Mucosa of gallbladder (tissue), 1 donor: ENCODE results near the gene ZNF276. TPM values are rescaled to one million over a fixed set of nuclear protein-coding genes. Genes with fewer than 3 reads are reported as not detected.
"Not testable (repeated sequence)": the region's sequence is repeated elsewhere in the genome, so short reads cannot be mapped to it uniquely, and the experiment has no call there.

Source experiments
- DNase-seq: peaks from one replicate; pipeline ENCODE4 v3.0.0-alpha.2; 2020; ENCODE audit warnings: low spot score
- total RNA-seq: library from RNA; stranded (reverse); gene quantifications from one replicate; pipeline ENCODE4 v1.2.1, GENCODE V29; 2021
- donor health status: DM: no; HTN: no; CAD: no.

The ZNF276 gene
- total RNA-seq, 1 donor from 2014 or later, result 39.0 TPM

- DNase-seq, result no peak
These were observed 24.6 kb upstream of the ZNF276 start for GRCh38 chr16:89696670-89697128.

DNA sequence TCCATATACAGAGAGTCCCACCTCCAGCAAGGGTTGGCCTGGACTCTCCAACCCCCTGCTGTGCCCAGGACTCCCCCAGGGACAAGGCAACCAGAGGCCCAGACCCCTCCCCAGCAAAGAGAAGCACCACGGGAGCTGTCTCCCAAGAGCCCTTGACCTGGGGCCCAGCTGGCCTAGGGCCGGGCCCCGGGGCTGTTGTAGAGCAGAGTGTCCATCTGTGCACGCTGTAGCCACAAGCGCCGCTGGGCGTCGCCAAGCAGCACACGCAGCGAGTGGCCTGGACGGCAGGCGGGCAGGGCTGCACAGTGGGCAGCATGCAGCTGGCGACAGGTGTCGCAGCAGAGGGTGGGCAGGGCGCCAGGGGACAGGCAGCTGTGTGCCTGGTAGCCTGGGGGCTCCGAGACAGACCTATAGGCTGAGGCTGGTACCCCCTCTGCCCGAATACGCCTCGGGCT is 24.1 kb upstream of the ZNF276 start:
- DNase-seq, result no peak

DNA sequence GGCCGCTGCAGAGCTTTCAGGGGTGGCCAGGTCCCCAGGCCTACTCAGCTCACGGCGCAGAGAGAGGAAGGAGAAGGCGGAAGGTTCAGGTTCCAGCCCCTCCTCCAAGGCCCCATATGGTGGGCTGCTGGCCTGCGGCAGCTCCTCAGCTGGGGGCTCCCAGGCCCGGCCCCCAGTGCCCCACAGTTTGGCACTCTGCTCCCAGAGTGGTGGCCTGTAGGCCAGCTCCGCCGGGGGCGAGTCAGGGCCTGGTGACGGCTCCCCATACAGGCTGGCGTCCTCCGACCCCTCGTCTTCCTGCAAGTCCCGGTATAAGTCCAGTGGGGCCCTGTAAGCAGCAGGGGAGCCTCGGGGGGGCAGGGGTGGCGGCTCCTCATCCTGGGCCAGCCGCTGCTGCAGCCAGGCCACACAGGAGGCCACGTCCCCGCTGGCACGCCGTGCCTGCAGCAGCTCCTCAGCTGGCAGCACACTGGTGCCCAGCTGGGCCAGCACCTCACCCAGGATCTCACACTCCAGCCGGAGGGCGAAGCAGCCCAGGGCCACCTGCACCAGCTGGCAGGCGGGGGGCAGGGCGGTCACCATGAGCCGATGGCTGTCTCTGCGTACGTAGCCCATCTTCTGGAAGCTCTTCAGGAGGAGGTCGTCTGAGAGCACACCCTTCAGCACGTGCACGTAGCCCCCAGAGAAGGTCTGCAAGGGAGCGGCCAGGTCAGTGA is 23.6 kb upstream of the ZNF276 start:
- no peak for DNase-seq

- not testable (repeated sequence) for DNase-seq
These were observed 22.6 kb upstream of the ZNF276 start for GRCh38 chr16:89698717-89699116.

DNA sequence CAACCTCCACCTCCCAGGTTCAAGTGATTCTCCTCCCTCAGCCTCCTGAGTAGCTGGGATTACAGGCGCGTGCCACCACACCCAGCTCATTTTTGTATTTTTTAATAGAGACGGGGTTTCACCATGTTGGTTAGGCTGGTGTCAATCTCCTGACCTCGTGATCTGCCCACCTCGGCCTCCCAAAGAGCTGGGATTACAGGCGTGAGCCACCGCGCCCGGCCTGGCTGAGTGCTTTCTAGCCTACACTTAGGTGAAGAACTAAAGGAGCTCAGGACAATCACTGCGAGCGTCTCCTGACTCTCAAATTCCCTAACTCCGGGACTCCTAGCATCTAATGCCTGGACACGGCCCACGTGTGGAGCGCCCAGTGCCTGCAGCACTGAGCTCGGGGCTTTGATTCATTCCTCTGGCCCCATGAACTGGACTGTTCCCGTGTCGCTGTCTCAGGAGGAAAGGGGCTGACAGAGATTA is 21.7 kb upstream of the ZNF276 start:
- DNase-seq, result not testable (repeated sequence)

DNA sequence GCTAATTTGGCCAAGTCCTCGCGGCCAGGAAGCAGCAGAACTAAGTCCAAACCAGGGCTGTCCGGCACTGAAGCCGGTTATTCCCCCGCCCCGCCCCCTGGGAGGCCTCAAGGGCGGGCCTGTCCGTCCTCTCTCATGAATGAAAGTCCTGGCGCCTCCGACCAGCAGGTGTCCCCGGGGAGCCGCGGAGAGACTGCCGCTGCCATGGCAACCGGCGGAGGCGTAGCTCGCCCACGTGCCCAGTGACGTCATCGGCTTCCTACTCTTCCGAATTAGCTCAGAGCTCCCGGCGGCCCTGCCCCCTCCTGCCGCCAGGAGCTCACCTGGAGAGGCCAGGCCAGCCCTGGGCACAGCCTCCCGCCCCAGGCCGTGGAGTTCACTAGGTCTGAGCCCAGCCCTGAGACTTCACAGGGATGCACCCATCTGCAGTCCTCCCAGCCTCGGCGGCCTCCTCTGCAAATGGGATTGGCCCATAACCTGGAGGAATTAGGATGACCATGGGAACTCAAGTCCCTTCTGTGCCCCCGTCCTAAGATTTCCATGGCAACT is 21.2 kb upstream of the ZNF276 start:
- peak; percentile 99 for DNase-seq

DNA sequence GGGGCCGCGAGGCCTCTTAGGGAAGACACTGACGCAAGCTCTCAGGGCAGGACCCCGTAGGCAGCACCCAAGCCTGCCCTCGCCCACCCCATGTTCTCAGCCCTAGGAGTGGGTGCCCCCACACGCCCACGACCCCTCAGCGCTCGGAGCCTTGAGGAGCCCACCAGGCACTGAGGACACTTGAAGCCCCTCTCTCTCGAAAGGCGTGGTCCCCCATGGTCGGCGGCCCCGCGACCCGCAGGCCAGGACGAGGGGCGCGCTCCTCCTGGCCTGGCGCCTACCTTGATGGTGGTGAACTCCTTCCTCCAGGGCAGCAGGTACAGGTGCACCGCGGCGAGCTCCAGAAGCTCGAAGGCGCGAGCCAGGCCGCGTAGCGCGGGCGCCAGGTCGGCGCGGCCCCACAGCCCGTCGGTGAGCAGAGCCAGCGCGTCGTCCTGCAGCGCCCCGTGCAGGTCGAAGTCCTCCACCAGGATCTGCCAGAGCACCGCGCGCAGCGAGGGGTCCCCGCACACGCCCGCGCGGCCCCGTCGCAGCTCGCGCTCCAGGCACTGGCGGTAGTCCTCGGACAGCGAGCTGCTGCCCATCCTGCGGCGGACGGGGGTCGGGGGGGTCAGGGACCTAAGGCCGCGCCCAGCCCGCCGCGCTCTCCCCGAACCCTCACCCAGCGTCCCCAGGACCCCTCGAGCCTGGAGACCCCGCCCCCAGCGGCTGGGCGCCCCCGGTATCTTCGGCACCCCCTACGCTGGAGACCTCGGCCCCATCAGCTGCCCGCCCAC is 20.5 kb upstream of the ZNF276 start:
- peak; percentile 65 for DNase-seq

DNA sequence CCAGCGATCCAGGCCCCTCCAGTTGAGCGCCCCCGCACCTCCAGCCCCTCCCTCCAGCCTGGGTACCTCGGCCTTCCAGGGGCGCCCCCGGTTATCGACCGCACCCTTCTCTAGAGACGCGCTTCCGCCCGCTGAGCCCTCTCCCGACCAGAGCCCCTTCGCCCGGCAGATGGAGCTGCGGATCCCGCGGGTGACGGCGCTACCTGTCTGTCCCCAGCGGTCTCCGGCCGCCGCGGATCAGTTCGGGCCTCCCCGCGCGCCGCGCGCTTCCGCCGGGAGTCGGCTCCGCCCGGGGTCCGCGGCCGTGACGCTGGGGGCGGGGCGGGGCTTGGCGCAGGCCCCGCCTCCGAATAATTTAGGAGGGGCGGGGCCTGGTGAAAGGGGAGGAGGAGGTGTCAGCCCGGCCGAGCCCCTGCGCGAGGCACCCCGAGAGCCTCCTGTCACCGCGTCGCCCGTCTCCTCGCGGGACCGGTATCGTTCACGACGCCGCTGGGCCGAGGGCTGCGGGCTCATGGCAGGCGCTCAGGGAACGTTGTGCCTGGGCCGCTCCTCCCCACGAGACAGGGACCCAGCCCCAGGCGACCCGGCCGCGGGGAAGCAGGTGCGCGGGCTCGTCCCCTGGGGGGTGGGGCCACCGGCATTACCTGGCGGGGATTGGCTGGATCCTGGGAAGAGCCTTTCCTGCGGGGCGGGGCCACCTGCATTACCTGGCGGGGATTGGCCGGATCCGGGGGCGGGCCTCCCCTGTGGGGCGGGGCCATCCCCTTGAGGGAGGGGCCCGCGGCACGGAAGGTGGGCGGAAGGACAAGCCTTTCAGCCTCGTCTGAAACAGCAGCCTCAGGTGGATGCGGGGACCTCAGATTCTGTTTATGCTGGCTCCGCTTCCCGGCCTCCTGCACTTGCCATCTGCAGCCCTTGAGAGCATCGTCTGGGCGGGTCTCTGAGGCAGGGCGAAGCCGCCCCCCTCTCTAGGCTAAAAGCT is 19.6 kb upstream of the ZNF276 start, which contains the start of gene SPATA2L:
TSS of gene SPATA2L (minus strand) at position 281 of the 982 bp plus-strand sequence. CDS start 473 bp downstream, outside the sequence.
- peak; percentile 94 for DNase-seq

GRCh38 chr16:89704281-89704680 is 17.1 kb upstream of the ZNF276 start:
- no peak for DNase-seq

DNA sequence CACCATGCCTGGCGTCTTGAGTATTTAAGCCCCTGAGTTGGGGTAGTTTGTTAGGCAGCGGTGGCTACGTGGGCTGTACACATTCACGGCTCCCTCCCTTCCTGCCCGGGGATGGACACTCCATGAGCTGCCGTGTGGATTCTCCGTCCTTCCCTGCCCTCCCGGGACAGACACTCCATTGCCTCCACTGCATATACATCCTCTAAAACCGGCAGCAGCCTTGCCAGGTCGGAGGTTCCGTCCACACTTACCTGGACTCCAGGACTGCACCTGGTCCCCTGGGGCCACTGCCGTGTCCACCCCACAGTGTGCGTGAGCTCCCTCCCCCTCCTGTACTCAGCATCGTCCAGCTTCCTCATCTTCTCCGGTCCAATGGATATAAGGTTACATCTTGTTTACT is 16.3 kb upstream of the ZNF276 start:
- no peak for DNase-seq

GRCh38 chr16:89706518-89707260 is 14.6 kb upstream of the ZNF276 start:
- no peak for DNase-seq

- DNase-seq, result no peak
These were observed 13.6 kb upstream of the ZNF276 start for GRCh38 chr16:89707695-89708094.

GRCh38 chr16:89708481-89708931 is 12.8 kb upstream of the ZNF276 start:
- DNase-seq, result no peak

DNA sequence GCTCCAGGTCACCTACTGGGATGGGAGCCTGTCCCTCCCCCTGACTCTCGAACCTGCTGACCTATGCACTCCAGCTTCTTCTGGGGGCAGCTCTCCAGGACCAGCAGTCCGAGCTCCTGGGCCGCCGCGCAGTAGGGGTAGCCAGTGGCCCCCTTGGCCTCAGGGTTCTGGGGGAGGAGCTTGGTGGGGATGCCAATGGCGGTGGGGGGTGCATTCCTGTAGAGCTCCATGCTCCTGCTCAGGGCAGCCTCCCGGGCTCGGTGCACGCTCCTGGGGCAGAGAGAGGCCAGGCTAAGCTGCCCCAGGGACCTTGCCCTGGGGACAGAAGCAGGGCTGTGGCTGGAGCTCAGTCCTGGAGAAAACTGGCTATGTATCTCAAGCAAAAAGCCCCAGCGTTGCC is 12.2 kb upstream of the ZNF276 start:
- DNase-seq, result no peak

GRCh38 chr16:89709716-89710432 is 11.5 kb upstream of the ZNF276 start:
- no peak for DNase-seq

DNA sequence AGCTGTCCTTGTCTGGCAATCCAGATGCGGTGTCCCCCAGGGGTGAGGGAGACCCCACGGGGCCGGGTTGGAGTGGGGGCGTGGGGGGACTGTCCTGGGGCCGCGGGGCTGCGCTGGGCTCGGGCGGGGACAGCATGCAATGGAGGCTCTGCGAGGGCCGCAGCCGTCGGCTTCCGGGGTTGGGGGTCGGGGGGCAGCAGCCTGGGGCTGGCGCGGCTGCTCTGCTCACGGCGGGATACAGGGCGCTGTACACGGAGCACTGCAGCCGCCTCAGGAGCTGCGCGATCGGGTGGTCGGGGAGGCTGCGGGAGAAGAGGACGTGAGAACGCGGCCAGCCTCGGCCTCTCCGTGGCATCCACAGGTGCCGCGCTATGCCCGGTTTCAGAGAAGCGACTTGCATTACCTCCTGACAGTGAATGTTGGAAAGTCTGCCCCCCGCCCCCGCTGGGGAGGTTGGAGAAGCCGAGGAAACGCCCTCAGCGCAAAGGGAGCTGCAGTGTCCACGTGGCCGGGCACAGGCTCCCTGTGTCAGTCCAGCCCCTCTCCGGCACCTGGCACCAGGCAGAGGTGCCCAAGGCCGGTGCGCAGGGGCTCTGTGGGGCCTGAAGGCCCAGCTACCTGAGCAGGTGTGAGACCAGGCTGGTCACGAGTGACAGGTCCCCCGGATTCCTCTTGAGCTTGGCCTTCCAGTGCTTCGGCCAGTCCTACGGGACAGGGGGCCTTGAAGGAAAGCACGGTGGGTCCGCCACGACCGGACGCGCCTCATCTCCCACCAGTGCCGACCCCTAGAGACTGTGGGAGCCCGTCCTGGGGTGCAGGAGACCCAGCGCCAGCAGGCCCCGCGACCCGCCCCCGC is 10.4 kb upstream of the ZNF276 start:
- no peak for DNase-seq

DNA sequence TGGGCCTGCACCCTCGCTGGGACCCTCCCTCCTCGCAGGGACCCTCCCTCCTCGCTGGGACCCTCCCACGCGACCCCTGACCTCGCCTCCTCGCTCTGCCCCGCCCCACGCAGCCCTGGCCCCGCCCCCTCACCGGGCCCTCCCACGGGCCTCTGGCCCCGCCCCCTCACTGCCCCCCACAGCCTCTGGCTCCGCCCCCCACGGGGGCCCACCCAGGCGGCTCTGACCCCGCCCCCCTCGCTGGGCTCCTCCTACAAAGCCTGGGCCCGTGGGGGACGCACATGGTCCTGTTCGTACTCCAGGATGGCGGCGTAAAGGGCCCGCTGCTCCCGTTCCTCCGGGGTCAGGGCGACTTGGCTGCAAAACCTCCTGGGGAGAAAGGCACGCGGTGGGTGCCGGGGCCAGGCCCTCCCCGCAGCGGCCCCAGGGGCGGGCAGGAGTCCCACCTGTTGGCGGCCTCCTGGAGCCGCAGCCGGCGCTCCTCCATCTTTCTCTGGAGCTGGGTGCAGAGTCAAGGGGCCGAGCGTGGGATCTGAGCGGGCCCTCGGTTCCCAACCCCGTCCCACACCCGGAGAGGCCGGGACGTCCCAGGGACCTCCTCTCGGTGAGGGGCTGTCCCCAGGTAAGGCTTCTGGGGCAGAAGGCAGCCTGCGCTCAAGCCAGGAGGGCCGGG is 9.6 kb upstream of the ZNF276 start:
- no peak for DNase-seq

GRCh38 chr16:89712274-89712781 is 9.0 kb upstream of the ZNF276 start:
- DNase-seq, result no peak
